WTC11 (cell line): ENCODE results near the gene TGM2. TPM values are rescaled to one million over a fixed set of nuclear protein-coding genes. Genes with fewer than 3 reads are reported as not detected.

Experiments used
- ATAC-seq: fragments of 200-7000 bp; cut with Tn5 transposase; 2 replicates; pipeline ENCODE4 v1.10.0; 2021; ENCODE audit warnings: mild to moderate bottlenecking, moderate library complexity
- CTCF ChIA-PET: fragments of 300-600 bp; sonication (Branson Sonifier 250); formaldehyde crosslinking; loops from one replicate; lab custom pipeline; 2021; ENCODE audit warnings: antibody characterized with exemption; lab: Charles Lee
- POLR2A ChIA-PET: fragments of 350-600 bp; sonication (Branson Sonifier 250); formaldehyde crosslinking; loops from one replicate; lab custom pipeline; 2021; ENCODE audit warnings: antibody characterized with exemption; lab: Charles Lee
- DNase-seq: peaks from one replicate; pipeline ENCODE4 v3.0.0; 2021; ENCODE audit warnings: low spot score
- H3K27ac Mint-ChIP-seq: 2 replicates; pipeline ENCODE4 v1.8.0; 2021; ENCODE audit warnings: mixed read lengths
- H3K27me3 Mint-ChIP-seq: 2 replicates; pipeline ENCODE4 v1.8.0; 2021; ENCODE audit warnings: low read depth, mild to moderate bottlenecking, moderate library complexity, mixed read lengths
- H3K36me3 Mint-ChIP-seq: 2 replicates; pipeline ENCODE4 v1.8.0; 2021; ENCODE audit warnings: mixed read lengths
- H3K4me1 Mint-ChIP-seq: 2 replicates; pipeline ENCODE4 v1.8.0; 2022; ENCODE audit warnings: mixed read lengths
- H3K4me3 Mint-ChIP-seq: 2 replicates; pipeline ENCODE4 v1.8.0; 2021; ENCODE audit warnings: mild to moderate bottlenecking, moderate library complexity, mixed read lengths
- H3K9me3 Mint-ChIP-seq: 2 replicates; pipeline ENCODE4 v1.8.0; 2021; ENCODE audit warnings: mixed read lengths
- ARID4B ChIP-seq: sonication (generic); formaldehyde crosslinking; IDR thresholded peaks from 2 replicates; pipeline ENCODE4 v1.8.0; 2023; ENCODE audit warnings: missing genetic modification reagents, mild to moderate bottlenecking, borderline replicate concordance
- ATF2 ChIP-seq: sonication (generic); formaldehyde crosslinking; IDR thresholded peaks from 2 replicates; pipeline ENCODE4 v1.8.1; 2022; ENCODE audit warnings: low read depth, missing genetic modification reagents, borderline replicate concordance
- GABPB1 ChIP-seq: sonication (generic); formaldehyde crosslinking; IDR thresholded peaks from 2 replicates; pipeline ENCODE4 v1.8.1; 2023; ENCODE audit warnings: mild to moderate bottlenecking, missing genetic modification reagents
- MLX ChIP-seq: sonication (generic); formaldehyde crosslinking; IDR thresholded peaks from 2 replicates; pipeline ENCODE4 v1.8.1; 2023; ENCODE audit warnings: mild to moderate bottlenecking, missing genetic modification reagents, moderate library complexity
- NR3C1 ChIP-seq: sonication (generic); formaldehyde crosslinking; conservative IDR thresholded peaks from 2 replicates; pipeline ENCODE4 v1.8.1; 2023; ENCODE audit warnings: low read depth, mild to moderate bottlenecking, missing genetic modification reagents
- SMAD4 ChIP-seq: sonication (generic); formaldehyde crosslinking; IDR thresholded peaks from 2 replicates; pipeline ENCODE4 v1.8.0; 2022; ENCODE audit warnings: mild to moderate bottlenecking, missing genetic modification reagents
- TEAD1 ChIP-seq: sonication (generic); formaldehyde crosslinking; IDR thresholded peaks from 2 replicates; pipeline ENCODE4 v1.8.0; 2022; ENCODE audit warnings: mild to moderate bottlenecking, missing genetic modification reagents
- TP53 ChIP-seq: sonication (generic); formaldehyde crosslinking; IDR thresholded peaks from 2 replicates; pipeline ENCODE4 v1.8.1; 2023; ENCODE audit warnings: mild to moderate bottlenecking, missing genetic modification reagents
- USF2 ChIP-seq: sonication (generic); formaldehyde crosslinking; IDR thresholded peaks from 2 replicates; pipeline ENCODE4 v1.8.1; 2023; ENCODE audit warnings: mild to moderate bottlenecking, missing genetic modification reagents, moderate library complexity
- ZBTB21 ChIP-seq: sonication (generic); formaldehyde crosslinking; IDR thresholded peaks from 2 replicates; pipeline ENCODE4 v1.8.1; 2023; ENCODE audit warnings: mild to moderate bottlenecking, missing genetic modification reagents, borderline replicate concordance
- total RNA-seq: library from RNA; stranded (reverse); gene quantifications from 3 replicates; pipeline ENCODE4 v1.2.3, GENCODE V29; 2021

Gene TGM2
- total RNA-seq, 1 experiment from 2014 or later = 1.5 TPM

GRCh38 chr20:38164069-38164468 is 1.0 kb downstream of the TGM2 start (continued):
- TF ChIP-seq MLX (CRISPR knock-in tag) (no peak), SMAD4 (CRISPR knock-in tag) (no peak), NR3C1 (CRISPR knock-in tag) (no peak), TEAD1 (CRISPR knock-in tag) (no peak)

GRCh38 chr20:38162878-38163875 is 1.9 kb downstream of the TGM2 start:
- H3K27me3 Mint-ChIP-seq = no peaks in the 10 kb centered on the region
- no peaks in the 10 kb centered on the region for H3K36me3 Mint-ChIP-seq
- H3K4me3 Mint-ChIP-seq = no peak overlapping the region
- 0 out of 2 replicates have a peak, but pooled peaks cover 4% of the 10 kb centered on the region for H3K4me1 Mint-ChIP-seq
- CTCF ChIA-PET = interaction anchor here (1.2 to 2.3 kb wide), 8 partner anchors 9 to 105 kb away, joined by 3 to 15 read pairs (median 5); no protein-coding TSS in a partner anchor
- TF ChIP-seq TP53 (no peak), ATF2 (CRISPR knock-in tag) (no peak), ARID4B (CRISPR knock-in tag) (no peak), USF2 (CRISPR knock-in tag) (no peak), GABPB1 (CRISPR knock-in tag) (no peak)
- TF ChIP-seq, all 79 proteins: peak for 0
- POLR2A ChIA-PET = no interaction called here
- no peak for DNase-seq
- no peak overlapping the region for H3K27ac Mint-ChIP-seq
- H3K9me3 Mint-ChIP-seq = no peaks in the 10 kb centered on the region
- no peak for ATAC-seq

- Mint-ChIP-seq H3K4me3 (no peak overlapping the region), H3K27ac (no peak overlapping the region), H3K4me1 (0 out of 2 replicates have a peak, but pooled peaks cover 4% of the 10 kb centered on the region), H3K36me3 (no peaks in the 10 kb centered on the region), H3K27me3 (no peaks in the 10 kb centered on the region), H3K9me3 (no peaks in the 10 kb centered on the region)
- TF ChIP-seq ATF2 (CRISPR knock-in tag) (no peak), ZBTB21 (CRISPR knock-in tag) (no peak), SMAD4 (CRISPR knock-in tag) (no peak)
- ATAC-seq (no peak), DNase-seq (no peak)
- ChIA-PET POLR2A (interaction anchor here (0.6 kb wide), 1 partner anchor 191 kb away, joined by 3 read pairs; no protein-coding TSS in a partner anchor), CTCF (interaction anchor here (1.7 to 2.2 kb wide), 2 partner anchors 59 to 105 kb away, joined by 5 to 9 read pairs; no protein-coding TSS in a partner anchor)
These were observed 2.9 kb downstream of the TGM2 start for GRCh38 chr20:38162149-38162548.
